NCI-H2196 (cell line): ENCODE results near the gene NT5E.
A peak's percentile ranks its signal among the peaks of the same experiment; 100 is the strongest.

ENCODE experiments used
- DNase-seq: peaks from one replicate; lab custom pipeline; 2025; ENCODE audit not compliant: unreplicated experiment; lab: John Stamatoyannopoulos, UW

NT5E gene

GRCh38 chr6:85459224-85459901, 9.5 kb downstream of the NT5E start:
- DNase-seq: no peak

- no peak for DNase-seq
Observed at GRCh38 chr6:85460154-85460920, 10.5 kb downstream of the NT5E start.

- no peak for DNase-seq
Observed at GRCh38 chr6:85460921-85461797, 11.3 kb downstream of the NT5E start.

GRCh38 chr6:85461798-85462170, 11.9 kb downstream of the NT5E start:
- no peak for DNase-seq

- DNase-seq: no peak
Observed at GRCh38 chr6:85462673-85463072, 12.8 kb downstream of the NT5E start.

GRCh38 chr6:85463621-85464259, 13.9 kb downstream of the NT5E start:
- no peak for DNase-seq

GRCh38 chr6:85464260-85464644, 14.4 kb downstream of the NT5E start:
- DNase-seq: no peak

- no peak for DNase-seq
Observed at GRCh38 chr6:85464722-85465150, 14.9 kb downstream of the NT5E start.

- DNase-seq: no peak
Observed at GRCh38 chr6:85465762-85466161, 15.9 kb downstream of the NT5E start.

GRCh38 chr6:85468326-85468725, 18.4 kb downstream of the NT5E start:
- no peak for DNase-seq

GRCh38 chr6:85469276-85470022, 19.6 kb downstream of the NT5E start:
- DNase-seq: no peak

- DNase-seq: no peak
Observed at GRCh38 chr6:85470023-85470410, 20.1 kb downstream of the NT5E start.

- DNase-seq: no peak
Observed at GRCh38 chr6:85472744-85473143, 22.9 kb downstream of the NT5E start.

- no peak for DNase-seq
Observed at GRCh38 chr6:85473748-85474147, 23.9 kb downstream of the NT5E start.

- DNase-seq: no peak
Observed at GRCh38 chr6:85476532-85476931, 26.6 kb downstream of the NT5E start.

- no peak for DNase-seq
Observed at GRCh38 chr6:85479208-85479607, 29.3 kb downstream of the NT5E start.

- no peak for DNase-seq
Observed at GRCh38 chr6:85482206-85482904, 32.5 kb downstream of the NT5E start.

- DNase-seq: peak; percentile 65
Observed at GRCh38 chr6:85482905-85483700, 33.2 kb downstream of the NT5E start.

GRCh38 chr6:85483846-85484245, 34.0 kb downstream of the NT5E start:
- no peak for DNase-seq
